Astrocyte of the cerebellum (primary cell): Measurements from ENCODE around the gene TK2.

ENCODE experiments used
- DNase-seq: peaks from one replicate; pipeline ENCODE4 v3.0.0-alpha.2; 2011; ENCODE audit warnings: low read depth
- H3K4me3 ChIP-seq: 2 replicates; pipeline ENCODE4 v1.5.1; 2011; ENCODE audit warnings: mild to moderate bottlenecking, low read depth, low read length, moderate library complexity
- in situ Hi-C: cut with HindIII; loops from 2 replicates; pipeline ENCODE4 v1.10.0; 2017; ENCODE audit warnings: low sequenced_read_pairs
- TF ChIP-seq, protein P1 (sequence below): IDR thresholded peaks from 2 replicates; pipeline ENCODE4 v1.5.1; 2012; ENCODE audit warnings: low read length, low read depth, moderate library complexity, mild to moderate bottlenecking; ENCODE audit errors: missing control alignments

Gene TK2

DNA sequence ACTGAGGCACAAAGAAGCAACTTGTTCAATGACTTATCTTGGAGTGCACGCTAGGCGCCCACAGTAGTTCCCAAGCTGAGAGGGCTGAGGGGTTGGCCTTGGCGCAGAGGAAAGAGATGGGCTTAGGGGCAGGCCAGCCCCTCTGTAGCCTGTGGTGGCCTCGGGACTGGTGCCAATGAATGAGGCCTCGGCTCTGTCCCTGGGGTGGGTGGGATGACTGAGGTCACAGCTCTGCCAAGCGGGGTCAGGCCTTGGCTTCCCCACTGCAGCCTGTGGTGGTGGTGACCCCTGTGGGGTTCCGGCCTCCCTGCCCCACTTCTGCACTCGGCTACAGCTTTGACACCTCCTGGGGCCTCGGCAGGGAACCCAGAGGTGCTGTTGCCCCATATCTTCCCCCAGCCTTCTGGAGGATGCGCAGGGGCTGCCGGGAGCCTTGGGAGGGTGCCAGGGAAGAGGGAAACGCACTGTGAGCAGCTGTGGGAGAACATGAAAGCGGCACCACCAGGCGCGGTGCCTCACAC lies 76.8 kb downstream of the TK2 start:
- no peak overlapping the region for H3K4me3 ChIP-seq
- DNase-seq: no peak
- in situ Hi-C loops: no loop called here
- TF ChIP-seq, protein P1, sequence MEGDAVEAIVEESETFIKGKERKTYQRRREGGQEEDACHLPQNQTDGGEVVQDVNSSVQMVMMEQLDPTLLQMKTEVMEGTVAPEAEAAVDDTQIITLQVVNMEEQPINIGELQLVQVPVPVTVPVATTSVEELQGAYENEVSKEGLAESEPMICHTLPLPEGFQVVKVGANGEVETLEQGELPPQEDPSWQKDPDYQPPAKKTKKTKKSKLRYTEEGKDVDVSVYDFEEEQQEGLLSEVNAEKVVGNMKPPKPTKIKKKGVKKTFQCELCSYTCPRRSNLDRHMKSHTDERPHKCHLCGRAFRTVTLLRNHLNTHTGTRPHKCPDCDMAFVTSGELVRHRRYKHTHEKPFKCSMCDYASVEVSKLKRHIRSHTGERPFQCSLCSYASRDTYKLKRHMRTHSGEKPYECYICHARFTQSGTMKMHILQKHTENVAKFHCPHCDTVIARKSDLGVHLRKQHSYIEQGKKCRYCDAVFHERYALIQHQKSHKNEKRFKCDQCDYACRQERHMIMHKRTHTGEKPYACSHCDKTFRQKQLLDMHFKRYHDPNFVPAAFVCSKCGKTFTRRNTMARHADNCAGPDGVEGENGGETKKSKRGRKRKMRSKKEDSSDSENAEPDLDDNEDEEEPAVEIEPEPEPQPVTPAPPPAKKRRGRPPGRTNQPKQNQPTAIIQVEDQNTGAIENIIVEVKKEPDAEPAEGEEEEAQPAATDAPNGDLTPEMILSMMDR: no peak

DNA sequence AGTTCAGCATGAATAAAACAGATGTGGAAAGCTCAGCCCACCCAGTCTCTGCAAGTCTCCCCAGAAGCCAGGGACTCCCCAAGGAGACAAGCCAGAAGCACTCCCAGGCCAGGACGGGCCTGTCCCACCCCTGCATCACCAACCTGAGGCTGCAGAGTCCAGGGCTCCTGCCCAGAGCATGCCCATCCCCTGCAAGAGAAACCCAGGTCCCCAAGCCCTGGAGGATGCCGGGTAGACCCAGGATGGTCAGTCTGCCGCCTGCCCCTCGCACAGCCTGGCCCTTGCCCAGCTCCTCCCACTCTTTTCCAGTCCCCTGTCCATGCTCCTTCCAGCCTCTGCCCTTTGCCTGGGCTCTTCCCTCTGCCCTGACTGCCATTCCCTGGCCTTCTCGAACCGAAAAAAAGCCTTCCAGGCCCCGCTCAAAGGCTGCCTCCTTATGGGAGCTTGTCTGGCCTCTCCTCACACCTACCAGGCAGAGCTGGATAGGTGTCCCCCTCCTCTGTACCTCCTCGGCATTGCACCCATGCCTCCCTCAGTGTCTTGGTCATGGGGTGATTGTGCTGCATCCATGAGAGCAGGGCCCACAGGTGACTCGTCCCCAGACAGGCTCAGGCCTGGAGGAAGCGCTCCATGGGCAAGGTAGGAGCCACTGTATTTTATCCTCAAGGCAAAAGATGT lies 78.1 kb downstream of the TK2 start:
- no peak overlapping the region for H3K4me3 ChIP-seq
- in situ Hi-C loops: no loop called here
- TF ChIP-seq, protein P1: no peak
- DNase-seq: no peak

DNA sequence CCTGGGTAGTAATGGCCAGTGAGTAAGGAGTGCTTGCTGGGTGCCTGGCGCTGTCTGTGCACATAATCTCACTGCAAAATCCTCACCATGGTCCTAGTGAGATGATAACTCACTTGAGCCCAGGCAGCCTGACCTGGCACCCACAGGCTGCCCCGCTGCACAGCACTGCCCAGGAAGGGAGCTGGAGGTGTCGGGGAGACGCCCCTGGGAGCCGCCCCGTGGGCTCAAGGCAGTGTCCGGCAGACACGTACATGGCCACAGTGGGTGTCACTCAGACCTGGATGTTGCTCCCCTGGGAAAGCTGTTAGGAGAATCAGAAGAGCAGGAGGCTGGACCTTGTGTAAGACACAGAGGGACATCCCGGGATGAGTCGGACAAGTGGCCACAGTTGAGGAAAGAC lies 78.7 kb downstream of the TK2 start:
- no peak overlapping the region for H3K4me3 ChIP-seq
- in situ Hi-C loops: no loop called here
- DNase-seq: no peak
- TF ChIP-seq, protein P1: no peak

DNA sequence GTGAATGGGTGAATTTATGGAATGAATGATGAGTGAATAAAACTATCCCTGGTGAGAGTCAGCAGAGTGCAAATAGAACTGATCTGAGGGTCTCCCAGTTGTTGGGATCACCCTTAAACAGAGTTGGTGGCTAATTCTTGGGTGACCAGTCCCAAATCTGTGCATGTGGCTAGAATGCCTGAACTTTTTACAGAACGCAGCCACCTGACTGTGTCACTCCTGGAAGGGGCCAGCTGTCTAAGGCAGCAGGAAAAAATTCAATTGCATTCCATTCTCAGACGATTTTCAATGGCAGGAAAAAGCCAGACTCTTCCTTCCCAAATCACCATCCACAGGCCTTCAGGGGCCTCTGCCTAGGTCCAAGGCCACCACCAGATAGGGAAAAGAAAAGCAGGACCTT lies 79.4 kb downstream of the TK2 start:
- no peak overlapping the region for H3K4me3 ChIP-seq
- TF ChIP-seq, protein P1: no peak
- no peak for DNase-seq
- in situ Hi-C loops: no loop called here

DNA sequence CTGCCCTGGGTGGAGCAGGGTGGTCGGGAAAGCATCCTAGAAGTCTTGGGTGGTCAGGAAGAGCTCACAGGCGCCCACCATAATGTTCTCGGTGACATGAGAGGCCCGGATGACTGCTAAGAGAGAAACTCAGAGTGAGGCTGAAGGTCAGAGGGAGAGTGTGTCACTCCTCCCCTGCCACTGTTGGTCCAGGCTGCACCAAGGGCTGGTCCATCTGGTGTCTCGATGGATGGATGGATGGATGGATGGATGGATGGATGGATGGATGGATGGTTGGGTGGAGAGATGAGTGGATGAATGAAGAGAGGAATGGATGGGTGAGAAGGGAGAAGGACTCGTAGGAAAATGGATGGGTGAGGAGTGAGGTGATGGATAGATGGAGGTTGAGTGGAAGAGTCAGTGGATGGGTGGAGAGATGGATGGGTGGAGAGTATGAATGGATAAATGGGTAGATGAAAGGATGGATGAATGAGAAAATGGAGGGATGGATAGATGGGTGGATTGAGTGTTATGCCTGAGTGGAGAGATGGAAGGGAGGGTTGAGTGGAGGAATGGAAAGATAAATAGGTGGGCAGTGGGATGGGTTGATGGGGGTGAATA lies 79.9 kb downstream of the TK2 start:
- in situ Hi-C loops: no loop called here
- no peak overlapping the region for H3K4me3 ChIP-seq
- TF ChIP-seq, protein P1: no peak
- DNase-seq: no peak

DNA sequence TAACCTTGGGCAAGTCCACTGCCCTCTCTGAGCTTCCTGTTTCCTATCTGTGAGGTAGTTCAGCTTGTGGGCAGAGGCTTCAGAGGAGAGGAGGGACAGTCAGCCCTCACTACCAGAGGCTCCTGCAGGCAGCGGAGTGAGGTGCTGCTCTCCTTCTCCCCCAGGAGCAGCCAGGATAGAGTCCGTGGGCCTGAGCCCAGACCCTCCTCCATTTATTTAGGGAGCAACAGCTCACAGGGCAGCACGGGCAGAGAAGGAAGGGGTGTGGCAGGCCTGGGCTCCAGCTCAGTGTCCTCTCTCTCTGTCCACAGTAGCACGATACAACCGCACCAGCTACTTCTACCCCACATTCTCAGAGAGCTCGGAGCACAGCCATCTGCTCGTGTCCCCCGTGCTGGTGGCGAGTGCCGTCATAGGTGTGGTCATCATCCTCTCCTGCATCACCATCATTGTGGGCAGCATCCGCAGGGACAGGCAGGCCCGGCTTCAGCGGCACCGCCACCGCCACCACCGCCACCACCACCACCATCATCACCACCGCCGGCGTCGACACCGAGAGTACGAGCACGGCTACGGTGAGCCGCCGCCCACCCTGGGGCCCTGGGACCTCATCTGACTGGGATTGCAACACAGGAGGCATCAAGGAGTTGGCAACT lies 80.5 kb downstream of the TK2 start:
- in situ Hi-C loops: no loop called here
- DNase-seq: no peak
- no peak overlapping the region for H3K4me3 ChIP-seq
- TF ChIP-seq, protein P1: no peak
